NCI-H146 treated with DMSO at 0.1 percent for 48 hours (cell line): ENCODE measurements around the gene ASIC5.
"Not testable (repeated sequence)": the region's sequence is repeated elsewhere in the genome, so short reads cannot be mapped to it uniquely, and the experiment has no call there.

ENCODE experiments used
- DNase-seq: peaks from one replicate; lab custom pipeline; 2025; ENCODE audit not compliant: unreplicated experiment; lab: John Stamatoyannopoulos, UW

ASIC5 gene

GRCh38 chr4:155866177-155866576 is at the start of gene ASIC5:
TSS of gene ASIC5 (minus strand) at chr4:155866277. CDS start at chr4:155866226, 51 bp downstream.
- no peak for DNase-seq

- no peak for DNase-seq
These were observed 48.7 kb upstream of the ASIC5 start for GRCh38 chr4:155914782-155915181.

GRCh38 chr4:155911905-155912304 is 45.8 kb upstream of the ASIC5 start:
- DNase-seq, result no peak

GRCh38 chr4:155909615-155910226 is 43.6 kb upstream of the ASIC5 start:
- no peak for DNase-seq

- DNase-seq, result no peak
These were observed 42.4 kb upstream of the ASIC5 start for GRCh38 chr4:155908187-155909139.

- DNase-seq, result no peak
These were observed 41.5 kb upstream of the ASIC5 start for GRCh38 chr4:155907556-155907955.

GRCh38 chr4:155906554-155907247 is 40.6 kb upstream of the ASIC5 start:
- DNase-seq, result no peak

- no peak for DNase-seq
These were observed 38.3 kb upstream of the ASIC5 start for GRCh38 chr4:155904331-155904730.

- no peak for DNase-seq
These were observed 37.4 kb upstream of the ASIC5 start, which contains the start of gene TDO2 for GRCh38 chr4:155903453-155903852. TSS of gene TDO2 (plus strand) at chr4:155903696. CDS start at chr4:155903759, 63 bp downstream.

GRCh38 chr4:155901013-155901412 is 34.9 kb upstream of the ASIC5 start:
- DNase-seq, result no peak

- DNase-seq, result no peak
These were observed 34.3 kb upstream of the ASIC5 start for GRCh38 chr4:155900381-155900780.

- no peak for DNase-seq
These were observed 33.8 kb upstream of the ASIC5 start for GRCh38 chr4:155899891-155900290.

- not testable (repeated sequence) for DNase-seq
These were observed 32.3 kb upstream of the ASIC5 start for GRCh38 chr4:155898371-155898770.

- no peak for DNase-seq
These were observed 25.0 kb upstream of the ASIC5 start for GRCh38 chr4:155891058-155891457.

GRCh38 chr4:155889946-155890345 is 23.9 kb upstream of the ASIC5 start:
- no peak for DNase-seq

GRCh38 chr4:155889031-155889793 is 23.1 kb upstream of the ASIC5 start:
- DNase-seq, result no peak

- DNase-seq, result no peak
These were observed 21.9 kb upstream of the ASIC5 start for GRCh38 chr4:155887847-155888570.

- no peak for DNase-seq
These were observed 21.0 kb upstream of the ASIC5 start for GRCh38 chr4:155887045-155887444.

GRCh38 chr4:155885666-155886065 is 19.6 kb upstream of the ASIC5 start:
- DNase-seq, result no peak

GRCh38 chr4:155883895-155884294 is 17.8 kb upstream of the ASIC5 start:
- no peak for DNase-seq
